ENCODE results near the gene FNDC11. TPM values are rescaled to one million over a fixed set of nuclear protein-coding genes. Genes with fewer than 3 reads are reported as not detected.
A peak's percentile ranks its signal among the peaks of the same experiment; 100 is the strongest.

FNDC11 gene
- total RNA-seq, 1 experiment from 2014 or later: 2.5 TPM

GRCh38 chr20:63586797-63587196 lies 32.8 kb downstream of the FNDC11 start:
- Histone ChIP-seq H2AK5ac (ENCODE audit: insufficient read length, low read length) (no peak overlapping the region), H4K5ac (ENCODE audit: insufficient read length, low read depth, low read length) (no peak overlapping the region), H3K79me2 (ENCODE audit: insufficient read depth, low read length) (no peaks in the 10 kb centered on the region), H3K23ac (ENCODE audit: insufficient read length, low read depth, low read length) (no peak overlapping the region), H3K79me1 (ENCODE audit: insufficient read depth, low read depth, low read length, poor library complexity, severe bottlenecking) (no peaks in the 10 kb centered on the region), H3K18ac (ENCODE audit: insufficient read length, low read depth, low read length) (no peak overlapping the region), H2BK15ac (ENCODE audit: low read depth, low read length) (no peak overlapping the region), H2BK5ac (ENCODE audit: insufficient read length, low read length) (no peak overlapping the region), H4K8ac (replicated peaks; ENCODE audit: insufficient read length, low read depth, low read length) (no peak overlapping the region), H3K4me1 (ENCODE audit: insufficient read depth, low read length) (no peaks in the 10 kb centered on the region), H3K9ac (ENCODE audit: extremely low read depth, insufficient read length, low read length) (no peak overlapping the region), H2BK120ac (ENCODE audit: low read depth, low read length, poor library complexity, severe bottlenecking) (no peak overlapping the region), H3K4me2 (ENCODE audit: insufficient read depth, insufficient read length, low read length) (no peak overlapping the region), H3K4ac (ENCODE audit: low read depth, low read length) (no peak overlapping the region), H3K23me2 (ENCODE audit: insufficient read length, low read depth, low read length, poor library complexity, severe bottlenecking) (no peaks in the 10 kb centered on the region), H2AFZ (ENCODE audit: low read length) (no peak overlapping the region), H3T11ph (ENCODE audit: low read length) (no peak overlapping the region), H3K27ac (ENCODE audit: insufficient read length, low read depth, low read length) (no peak overlapping the region), H2BK12ac (ENCODE audit: insufficient read length, low read depth, low read length) (no peak overlapping the region), H3K56ac (ENCODE audit: insufficient read length, low read depth, low read length) (no peak overlapping the region), H3K9me3 (ENCODE audit: control insufficient read depth, low read depth, low read length) (no peaks in the 10 kb centered on the region), H4K91ac (ENCODE audit: insufficient read length, low read depth, low read length) (no peak overlapping the region), H3K27me3 (ENCODE audit: insufficient read depth, low read length) (no peaks in the 10 kb centered on the region), H4K20me1 (ENCODE audit: control insufficient read depth, insufficient read depth, insufficient read length) (no peaks in the 10 kb centered on the region), H2BK20ac (ENCODE audit: low read depth, low read length, poor library complexity, severe bottlenecking) (no peak overlapping the region), H3K14ac (ENCODE audit: insufficient read depth, low read length) (no peak overlapping the region)
- Mint-ChIP-seq H3K27ac (peak overlapping the region in 1 of 3 experiments; percentile 59; a peak in 3 of 7 replicates), H3K27me3 (ENCODE audit: low read depth) (peaks cover 2% of the 10 kb centered on the region; the same call in 1 of the 2 replicates), H3K9me3 (no peaks in the 10 kb centered on the region), H3K36me3 (ENCODE audit: insufficient read depth in 1 of 3, low read depth in 3 of 3) (peaks cover 0 to 19% (median 16%) of the 10 kb centered on the region in 3 experiments), H3K4me1 (peaks cover 11 to 15% of the 10 kb centered on the region in 2 experiments), H3K4me3 (no peak overlapping the region)
- DNase-seq: no peak
- no CpG with 5 or more reads among the region's 17 CpGs for WGBS (ENCODE audit: extremely low coverage, insufficient read length, low lambda C conversion rate)
- no peak for TF ChIP-seq CTCF (conservative IDR thresholded peaks at IDR 0.05)
